OCI-LY7 (cell line): Measurements from ENCODE around the gene RAB6B. TPM values are rescaled to one million over a fixed set of nuclear protein-coding genes. Genes with fewer than 3 reads are reported as not detected.
"Not testable (repeated sequence)": the region's sequence is repeated elsewhere in the genome, so short reads cannot be mapped to it uniquely, and the experiment has no call there.

Experiments used
- BruUV-seq: library from RNA; stranded (reverse); fragments of 400-500 nt; replicated peaks from 2 replicates; lab custom pipeline; 2021; lab: Mats Ljungman, UMichigan
- CTCF ChIA-PET: fragments of 300-600 bp; sonication (Branson Sonifier 250); formaldehyde crosslinking; loops from one replicate; lab custom pipeline; 2022; ENCODE audit warnings: antibody characterized with exemption; ENCODE audit not compliant: unreplicated experiment; lab: Charles Lee
- POLR2A ChIA-PET: fragments of 300-600 bp; sonication (Branson Sonifier 250); formaldehyde crosslinking; loops from one replicate; lab custom pipeline; 2022; ENCODE audit warnings: antibody characterized with exemption; lab: Charles Lee
- DNase-seq: peaks from one replicate; pipeline ENCODE4 v3.0.0-alpha.2; 2015; ENCODE audit warnings: low spot score
- H2AFZ ChIP-seq: fragments of 200-600 bp; sonication (generic), shearing (Covaris generic); 2 replicates; pipeline ENCODE4 v1.6.1; 2014; ENCODE audit warnings: mild to moderate bottlenecking, antibody characterized with exemption, low read length, moderate library complexity
- H3K27ac ChIP-seq: fragments of 200-600 bp; sonication (generic); 2 replicates; pipeline ENCODE4 v1.5.1; 2014; ENCODE audit warnings: mixed run types, low read depth, mild to moderate bottlenecking, moderate library complexity, low read length, inconsistent platforms; ENCODE audit not compliant: poor library complexity, severe bottlenecking
- H3K36me3 ChIP-seq: fragments of 200-600 bp; sonication (generic); 2 replicates; pipeline ENCODE4 v1.6.1; 2014; ENCODE audit warnings: mild to moderate bottlenecking, antibody characterized with exemption, low read length, moderate library complexity, mixed read lengths; ENCODE audit not compliant: insufficient read depth
- H3K4me1 ChIP-seq: fragments of 200-600 bp; sonication (generic); 2 replicates; pipeline ENCODE4 v1.5.1; 2014; ENCODE audit warnings: mild to moderate bottlenecking, low read length; ENCODE audit not compliant: insufficient read depth, poor library complexity, severe bottlenecking
- H3K4me2 ChIP-seq: fragments of 200-600 bp; sonication (generic); 2 replicates; pipeline ENCODE4 v1.6.1; 2014; ENCODE audit warnings: mild to moderate bottlenecking, low read length
- H3K4me3 ChIP-seq: fragments of 200-600 bp; sonication (generic); 2 replicates; pipeline ENCODE4 v1.5.1; 2014; ENCODE audit warnings: mild to moderate bottlenecking, low read depth, low read length; ENCODE audit not compliant: poor library complexity, severe bottlenecking
- H3K79me2 ChIP-seq: fragments of 200-600 bp; sonication (generic); 2 replicates; pipeline ENCODE4 v1.6.1; 2016; ENCODE audit warnings: low read depth, mild to moderate bottlenecking, low read length, moderate library complexity, mixed read lengths; ENCODE audit not compliant: insufficient read depth
- H3K9me2 ChIP-seq: fragments of 200-600 bp; sonication (generic); 2 replicates; pipeline ENCODE4 v1.6.1; 2016; ENCODE audit warnings: mild to moderate bottlenecking, low read length, mixed read lengths; ENCODE audit not compliant: insufficient read depth
- H3K9me3 ChIP-seq: fragments of 200-600 bp; sonication (generic); 2 replicates; pipeline ENCODE4 v1.6.1; 2014; ENCODE audit warnings: mild to moderate bottlenecking, mixed run types, low read length, mixed read lengths
- H4K20me1 ChIP-seq: fragments of 200-600 bp; sonication (generic); 2 replicates; pipeline ENCODE4 v1.6.1; 2014; ENCODE audit warnings: mild to moderate bottlenecking, antibody characterized with exemption, low read length, moderate library complexity, mixed read lengths; ENCODE audit not compliant: insufficient read depth
- EZH2phosphoT487 ChIP-seq: fragments of 200-600 bp; sonication (generic); IDR thresholded peaks from 2 replicates; pipeline ENCODE4 v1.6.1; 2018; ENCODE audit warnings: low read depth, borderline replicate concordance, mild to moderate bottlenecking, mixed run types, antibody characterized with exemption, low read length, moderate library complexity, mixed read lengths
- intact Hi-C: fragments of 100-400 bp; cut with micrococcal nuclease; formaldehyde crosslinking; loops from one replicate; pipeline ENCODE4 v1.10.0; 2022; ENCODE audit not compliant: unreplicated experiment
- total RNA-seq, 2 experiments: library from RNA; depleted of rRNA in 1 of 2; stranded (reverse); fragments of >200 nt in 1 of 2; shearing (Covaris generic) in 1 of 2; gene quantifications; 2 replicates each; pipeline ENCODE4 v1.2.3, GENCODE V29; 2014 to 2022
- TF ChIP-seq, protein P1 (sequence below): fragments of 200-600 bp; sonication (generic); conservative IDR thresholded peaks from 2 replicates; pipeline ENCODE4 v1.5.1; 2014; ENCODE audit warnings: mild to moderate bottlenecking, antibody characterized with exemption, low read length, moderate library complexity, mixed read lengths

RAB6B gene
- total RNA-seq, 2 experiments from 2014 or later, result not detected

DNA sequence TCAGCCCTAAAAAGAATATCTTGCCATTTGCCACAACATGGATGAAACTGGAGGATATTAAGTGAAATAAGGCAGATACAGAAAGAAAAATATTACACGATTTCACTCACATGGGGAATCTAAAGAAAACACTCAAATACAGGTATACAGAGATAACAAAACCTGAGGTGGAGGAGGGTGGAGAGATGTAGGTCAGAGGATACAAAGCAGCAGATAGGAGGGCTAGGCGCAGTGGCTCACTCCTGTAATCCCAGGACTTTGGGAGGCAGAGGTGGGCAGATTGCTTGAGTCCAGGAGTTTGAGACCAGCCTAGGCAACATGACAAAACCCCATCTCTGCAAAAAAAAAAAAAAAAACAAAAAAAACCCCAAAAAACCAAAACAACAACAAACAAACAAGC is 113.2 kb downstream of the RAB6B start:
- Histone ChIP-seq H3K4me2 (no peak overlapping the region), H3K9me2 (no peaks in the 10 kb centered on the region), H3K4me1 (no peaks in the 10 kb centered on the region), H3K27ac (no peak overlapping the region), H2AFZ (no peak overlapping the region), H3K9me3 (no peaks in the 10 kb centered on the region), H4K20me1 (no peaks in the 10 kb centered on the region), H3K4me3 (no peak overlapping the region), H3K36me3 (no peaks in the 10 kb centered on the region), H3K79me2 (no peaks in the 10 kb centered on the region)
- no TSS peak for BruUV-seq
- intact Hi-C loops, result no loop called here
- no peak for DNase-seq
- TF ChIP-seq EZH2phosphoT487, result no peak
- TF ChIP-seq, protein P1, sequence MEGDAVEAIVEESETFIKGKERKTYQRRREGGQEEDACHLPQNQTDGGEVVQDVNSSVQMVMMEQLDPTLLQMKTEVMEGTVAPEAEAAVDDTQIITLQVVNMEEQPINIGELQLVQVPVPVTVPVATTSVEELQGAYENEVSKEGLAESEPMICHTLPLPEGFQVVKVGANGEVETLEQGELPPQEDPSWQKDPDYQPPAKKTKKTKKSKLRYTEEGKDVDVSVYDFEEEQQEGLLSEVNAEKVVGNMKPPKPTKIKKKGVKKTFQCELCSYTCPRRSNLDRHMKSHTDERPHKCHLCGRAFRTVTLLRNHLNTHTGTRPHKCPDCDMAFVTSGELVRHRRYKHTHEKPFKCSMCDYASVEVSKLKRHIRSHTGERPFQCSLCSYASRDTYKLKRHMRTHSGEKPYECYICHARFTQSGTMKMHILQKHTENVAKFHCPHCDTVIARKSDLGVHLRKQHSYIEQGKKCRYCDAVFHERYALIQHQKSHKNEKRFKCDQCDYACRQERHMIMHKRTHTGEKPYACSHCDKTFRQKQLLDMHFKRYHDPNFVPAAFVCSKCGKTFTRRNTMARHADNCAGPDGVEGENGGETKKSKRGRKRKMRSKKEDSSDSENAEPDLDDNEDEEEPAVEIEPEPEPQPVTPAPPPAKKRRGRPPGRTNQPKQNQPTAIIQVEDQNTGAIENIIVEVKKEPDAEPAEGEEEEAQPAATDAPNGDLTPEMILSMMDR, result no peak
- ChIA-PET POLR2A (no interaction called here), CTCF (no interaction called here)

DNA sequence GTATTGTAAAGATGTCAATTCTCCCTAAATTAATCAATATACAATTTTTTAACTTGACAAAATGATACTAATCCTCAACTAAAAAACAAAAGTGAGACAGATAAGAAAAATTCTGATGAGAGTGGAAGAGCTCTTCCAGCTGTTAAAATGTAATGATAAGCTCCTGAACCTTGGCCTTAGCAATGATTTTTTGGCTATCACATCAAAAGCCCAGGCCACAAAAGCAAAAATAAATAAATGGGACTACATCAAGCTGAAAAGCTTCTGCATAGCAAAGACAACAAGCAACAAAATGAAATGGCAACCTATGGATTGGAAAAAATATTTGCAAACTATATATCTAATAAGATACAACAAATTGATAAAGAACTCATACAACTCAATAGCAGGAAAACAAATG is 114.1 kb downstream of the RAB6B start:
- POLR2A ChIA-PET, result interaction anchor here (0.6 to 0.8 kb wide), 3 partner anchors 9 to 13 kb away, joined by 3 to 4 read pairs (median 3); no protein-coding TSS in a partner anchor
- no peak overlapping the region for H3K27ac ChIP-seq
- no peaks in the 10 kb centered on the region for H3K79me2 ChIP-seq
- no peaks in the 10 kb centered on the region for H3K36me3 ChIP-seq
- H3K9me2 ChIP-seq, result no peaks in the 10 kb centered on the region
- H3K9me3 ChIP-seq, result no peaks in the 10 kb centered on the region
- H2AFZ ChIP-seq, result no peak overlapping the region
- no TSS peak for BruUV-seq
- no peaks in the 10 kb centered on the region for H3K4me1 ChIP-seq
- no peak overlapping the region for H3K4me2 ChIP-seq
- H3K4me3 ChIP-seq, result no peak overlapping the region
- no peaks in the 10 kb centered on the region for H4K20me1 ChIP-seq
- DNase-seq, result no peak
- intact Hi-C loops, result no loop called here
- no peak for TF ChIP-seq EZH2phosphoT487
- TF ChIP-seq, protein P1, result no peak
- CTCF ChIA-PET, result no interaction called here

DNA sequence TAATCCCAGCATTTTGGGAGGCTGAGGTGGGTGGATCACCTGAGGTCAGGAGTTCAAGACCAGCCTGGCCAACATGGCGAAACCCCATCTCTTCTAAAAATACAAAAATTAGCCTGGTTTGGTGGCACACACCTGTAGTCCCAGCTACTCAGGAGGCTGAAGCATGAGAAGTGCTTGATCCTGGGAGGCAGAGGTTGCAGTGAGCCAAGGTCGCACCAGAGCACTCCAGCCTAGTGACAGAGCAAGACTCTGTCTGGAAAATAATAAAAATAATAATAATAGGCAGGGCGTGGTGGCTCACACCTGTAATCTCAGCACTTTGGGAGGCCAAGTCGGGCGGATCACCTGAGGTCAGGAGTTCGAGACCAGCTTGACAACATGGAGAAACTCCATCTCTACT is 114.9 kb downstream of the RAB6B start:
- intact Hi-C loops, H3K4me3 ChIP-seq, H2AFZ ChIP-seq, H3K36me3 ChIP-seq, H3K4me2 ChIP-seq, H3K9me2 ChIP-seq, H3K79me2 ChIP-seq, H4K20me1 ChIP-seq, CTCF ChIA-PET, H3K27ac ChIP-seq, BruUV-seq, DNase-seq, POLR2A ChIA-PET, H3K9me3 ChIP-seq, H3K4me1 ChIP-seq: not testable (repeated sequence)
